OCI-LY3 (cell line): ENCODE data around the gene MAB21L4.

Source experiments
- H2AFZ ChIP-seq: fragments of 200-600, 300-600 bp; shearing (Covaris generic); 2 replicates; pipeline ENCODE4 v1.6.0; 2014; ENCODE audit warnings: antibody characterized with exemption, low read depth, low read length
- H3K27ac ChIP-seq: fragments of 200-600, 300-600 bp; sonication (generic); 2 replicates; pipeline ENCODE4 v1.5.1; 2014; ENCODE audit warnings: mild to moderate bottlenecking, low read length, moderate library complexity, mixed read lengths
- H3K27me3 ChIP-seq: fragments of 200-600, 300-600 bp; sonication (generic); 2 replicates; pipeline ENCODE4 v1.6.1; 2014; ENCODE audit warnings: low read depth, low read length, mixed read lengths
- H3K36me3 ChIP-seq: fragments of 200-600, 300-600 bp; sonication (generic); replicated peaks from 2 replicates; pipeline ENCODE3; 2014; ENCODE audit warnings: low read depth, low read length, mixed read lengths
- H3K4me1 ChIP-seq: fragments of 300-600, 200-600 bp; sonication (generic); 2 replicates; pipeline ENCODE4 v1.6.1; 2014; ENCODE audit warnings: low read length, mixed read lengths
- H3K4me2 ChIP-seq: fragments of 200-600, 300-600 bp; sonication (generic); 2 replicates; pipeline ENCODE4 v1.6.1; 2014; ENCODE audit warnings: low read length, mixed read lengths
- H3K4me3 ChIP-seq: fragments of 300-600, 200-600 bp; sonication (generic); 2 replicates; pipeline ENCODE4 v1.5.1; 2014; ENCODE audit warnings: antibody characterized with exemption, mild to moderate bottlenecking, low read length, moderate library complexity
- H3K79me2 ChIP-seq: fragments of 300-600, 200-600 bp; shearing (Covaris generic); 2 replicates; pipeline ENCODE4 v1.6.1; 2014; ENCODE audit warnings: mild to moderate bottlenecking, low read length, mixed read lengths
- H3K9ac ChIP-seq: fragments of 300-600, 200-600 bp; shearing (Covaris generic); 2 replicates; pipeline ENCODE4 v1.6.0; 2014; ENCODE audit warnings: mild to moderate bottlenecking, low read length, moderate library complexity
- H3K9me3 ChIP-seq: fragments of 200-600, 300-600 bp; shearing (Covaris generic); 2 replicates; pipeline ENCODE4 v1.6.1; 2014; ENCODE audit warnings: low read length, mixed read lengths; ENCODE audit not compliant: insufficient read depth
- H4K20me1 ChIP-seq: fragments of 200-600, 300-600 bp; sonication (generic); 2 replicates; pipeline ENCODE4 v1.6.1; 2016; ENCODE audit warnings: low read length, mixed read lengths; ENCODE audit not compliant: insufficient read depth
- EZH2phosphoT487 ChIP-seq: fragments of 200-600 bp; shearing (Covaris generic); IDR thresholded peaks from 2 replicates; pipeline ENCODE4 v1.6.1; 2018; ENCODE audit warnings: antibody characterized with exemption, mixed run types, low read depth
- TF ChIP-seq, protein P1 (sequence below): fragments of 200-600, 300-600 bp; sonication (generic); IDR thresholded peaks from 2 replicates; pipeline ENCODE4 v1.5.1; 2014; ENCODE audit warnings: antibody characterized with exemption, low read length, low read depth

Gene MAB21L4

DNA sequence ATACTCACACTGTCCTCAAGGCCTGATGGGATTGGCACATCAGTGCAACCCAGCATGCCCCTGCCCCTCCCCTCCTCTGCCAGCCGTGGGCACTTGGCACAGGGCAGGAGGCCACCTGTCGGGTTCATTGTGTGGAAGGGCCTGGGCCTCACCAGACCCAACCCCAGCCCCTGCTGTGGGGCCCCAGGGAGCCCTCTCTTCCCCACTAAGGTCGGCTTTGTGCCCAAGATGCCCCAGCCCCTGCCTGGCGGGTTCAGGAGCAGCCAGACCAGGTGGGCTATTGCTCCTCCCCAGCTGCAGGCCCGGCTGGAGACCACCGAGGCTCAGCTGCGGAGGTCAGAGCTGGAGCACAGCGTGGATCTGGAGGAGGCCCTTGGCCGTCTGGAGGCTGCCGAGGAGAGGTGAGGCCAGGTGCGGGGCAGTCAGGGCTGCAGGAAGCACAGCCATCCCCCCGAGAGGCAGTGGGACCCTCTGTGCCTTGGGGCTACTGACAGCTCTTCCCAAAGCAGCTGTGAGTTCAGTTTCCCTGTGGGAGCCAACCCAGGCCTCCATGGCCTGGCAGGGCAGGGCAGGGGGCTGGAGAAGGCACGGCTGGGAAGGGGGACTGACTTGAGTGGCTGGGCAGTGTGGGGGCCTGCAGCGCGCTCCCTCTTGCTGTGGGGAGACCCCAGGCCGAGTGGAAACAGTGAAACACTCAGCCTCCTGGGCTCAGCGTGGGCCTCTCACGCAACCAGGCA is 26.5 kb upstream of the MAB21L4 start:
- H3K27ac ChIP-seq: no peak overlapping the region
- H3K4me3 ChIP-seq: no peak overlapping the region
- no peaks in the 10 kb centered on the region for H3K36me3 ChIP-seq
- H3K4me2 ChIP-seq: no peak overlapping the region
- H2AFZ ChIP-seq: no peak overlapping the region
- no peaks in the 10 kb centered on the region for H4K20me1 ChIP-seq
- H3K27me3 ChIP-seq: no peaks in the 10 kb centered on the region
- TF ChIP-seq, protein P1, sequence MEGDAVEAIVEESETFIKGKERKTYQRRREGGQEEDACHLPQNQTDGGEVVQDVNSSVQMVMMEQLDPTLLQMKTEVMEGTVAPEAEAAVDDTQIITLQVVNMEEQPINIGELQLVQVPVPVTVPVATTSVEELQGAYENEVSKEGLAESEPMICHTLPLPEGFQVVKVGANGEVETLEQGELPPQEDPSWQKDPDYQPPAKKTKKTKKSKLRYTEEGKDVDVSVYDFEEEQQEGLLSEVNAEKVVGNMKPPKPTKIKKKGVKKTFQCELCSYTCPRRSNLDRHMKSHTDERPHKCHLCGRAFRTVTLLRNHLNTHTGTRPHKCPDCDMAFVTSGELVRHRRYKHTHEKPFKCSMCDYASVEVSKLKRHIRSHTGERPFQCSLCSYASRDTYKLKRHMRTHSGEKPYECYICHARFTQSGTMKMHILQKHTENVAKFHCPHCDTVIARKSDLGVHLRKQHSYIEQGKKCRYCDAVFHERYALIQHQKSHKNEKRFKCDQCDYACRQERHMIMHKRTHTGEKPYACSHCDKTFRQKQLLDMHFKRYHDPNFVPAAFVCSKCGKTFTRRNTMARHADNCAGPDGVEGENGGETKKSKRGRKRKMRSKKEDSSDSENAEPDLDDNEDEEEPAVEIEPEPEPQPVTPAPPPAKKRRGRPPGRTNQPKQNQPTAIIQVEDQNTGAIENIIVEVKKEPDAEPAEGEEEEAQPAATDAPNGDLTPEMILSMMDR: no peak
- no peak for TF ChIP-seq EZH2phosphoT487
- H3K4me1 ChIP-seq: no peaks in the 10 kb centered on the region
- H3K79me2 ChIP-seq: no peaks in the 10 kb centered on the region
- no peaks in the 10 kb centered on the region for H3K9me3 ChIP-seq
- no peak overlapping the region for H3K9ac ChIP-seq

DNA sequence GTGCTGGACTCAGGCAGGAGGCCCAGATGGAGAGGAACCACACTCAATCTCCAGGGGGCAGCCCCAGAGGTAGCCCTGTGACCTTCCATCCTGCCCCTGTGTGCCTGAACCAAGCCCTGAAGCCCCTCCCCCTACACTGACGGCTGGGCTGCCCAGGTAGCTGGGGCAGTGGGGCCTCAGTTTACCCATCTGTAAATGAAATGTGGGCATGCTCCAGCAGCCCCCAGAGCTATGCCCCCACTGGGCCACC is 26.0 kb upstream of the MAB21L4 start:
- H3K27me3 ChIP-seq: no peaks in the 10 kb centered on the region
- no peaks in the 10 kb centered on the region for H3K9me3 ChIP-seq
- H3K4me1 ChIP-seq: peaks cover under 1% of the 10 kb centered on the region
- no peaks in the 10 kb centered on the region for H4K20me1 ChIP-seq
- no peak overlapping the region for H3K4me2 ChIP-seq
- TF ChIP-seq EZH2phosphoT487: no peak
- TF ChIP-seq, protein P1: no peak
- H3K9ac ChIP-seq: no peak overlapping the region
- no peaks in the 10 kb centered on the region for H3K36me3 ChIP-seq
- no peak overlapping the region for H2AFZ ChIP-seq
- no peak overlapping the region for H3K4me3 ChIP-seq
- no peak overlapping the region for H3K27ac ChIP-seq
- H3K79me2 ChIP-seq: no peaks in the 10 kb centered on the region

DNA sequence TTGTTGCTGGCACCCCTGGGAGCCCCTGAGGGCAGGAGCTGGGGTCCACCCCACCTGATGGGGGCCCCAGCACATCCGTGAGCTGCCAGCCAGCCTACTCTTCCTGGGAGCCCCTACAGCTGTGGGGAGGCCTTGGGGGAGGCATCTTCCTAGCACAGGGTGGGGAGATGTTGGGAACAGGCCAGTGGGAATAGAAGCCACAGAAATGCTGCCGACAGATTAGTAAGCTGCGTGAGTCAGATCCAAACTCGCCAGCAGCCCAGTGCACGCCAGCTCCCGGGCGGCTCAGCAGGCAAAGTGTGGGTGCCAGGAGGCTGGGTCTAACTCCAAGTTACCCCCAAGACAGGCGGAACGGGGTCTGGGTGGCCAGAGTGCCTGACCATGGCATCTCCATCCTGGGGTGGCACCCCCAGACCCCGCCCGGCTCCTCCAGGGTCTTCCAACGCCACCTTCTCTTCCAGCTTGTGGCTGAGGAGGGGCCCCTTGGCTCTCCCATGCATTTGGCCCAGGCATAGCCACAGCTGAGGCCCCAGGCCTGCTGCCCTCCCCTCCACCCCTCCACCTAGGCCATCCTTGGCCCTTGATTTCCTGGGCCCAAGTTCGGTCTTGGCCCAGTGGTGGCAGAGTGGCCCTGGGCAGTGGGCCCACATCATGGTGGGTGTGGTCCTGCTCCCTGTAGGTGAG is 25.5 kb upstream of the MAB21L4 start:
- no peak overlapping the region for H3K4me3 ChIP-seq
- H3K27ac ChIP-seq: no peak overlapping the region
- H3K9ac ChIP-seq: no peak overlapping the region
- no peaks in the 10 kb centered on the region for H3K79me2 ChIP-seq
- H3K27me3 ChIP-seq: no peaks in the 10 kb centered on the region
- H3K36me3 ChIP-seq: no peaks in the 10 kb centered on the region
- peaks cover 5% of the 10 kb centered on the region for H3K4me1 ChIP-seq
- TF ChIP-seq, protein P1: no peak
- no peak for TF ChIP-seq EZH2phosphoT487
- no peak overlapping the region for H2AFZ ChIP-seq
- H3K4me2 ChIP-seq: no peak overlapping the region
- H3K9me3 ChIP-seq: no peaks in the 10 kb centered on the region
- H4K20me1 ChIP-seq: no peaks in the 10 kb centered on the region

DNA sequence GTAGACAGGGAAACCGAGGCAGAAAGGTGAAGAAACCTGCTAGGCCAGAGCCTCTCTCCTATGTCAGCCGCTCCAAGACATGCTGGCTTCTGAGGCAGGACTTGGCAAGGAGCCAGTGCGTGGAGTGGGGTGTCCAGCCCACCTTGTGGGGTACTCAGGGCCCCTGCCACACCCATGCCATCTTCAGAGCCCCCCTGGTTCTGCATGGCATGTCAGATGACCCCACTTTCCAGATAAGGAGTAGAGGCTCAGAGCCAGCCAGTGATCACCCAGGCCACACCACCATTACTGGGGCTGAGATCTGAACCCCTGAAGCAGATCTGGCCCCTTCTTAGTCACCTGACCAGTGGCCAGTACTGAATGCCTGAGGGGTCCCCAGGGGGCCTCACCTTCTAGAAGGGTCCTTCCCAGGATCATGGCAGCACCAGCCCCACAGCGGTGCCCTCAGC is 24.9 kb upstream of the MAB21L4 start:
- no peaks in the 10 kb centered on the region for H3K27me3 ChIP-seq
- H3K36me3 ChIP-seq: no peaks in the 10 kb centered on the region
- no peaks in the 10 kb centered on the region for H3K9me3 ChIP-seq
- peaks cover 5% of the 10 kb centered on the region for H3K4me1 ChIP-seq
- H3K79me2 ChIP-seq: no peaks in the 10 kb centered on the region
- H3K4me2 ChIP-seq: no peak overlapping the region
- no peak overlapping the region for H3K9ac ChIP-seq
- H4K20me1 ChIP-seq: no peaks in the 10 kb centered on the region
- no peak overlapping the region for H2AFZ ChIP-seq
- no peak overlapping the region for H3K4me3 ChIP-seq
- H3K27ac ChIP-seq: no peak overlapping the region
- TF ChIP-seq EZH2phosphoT487: no peak
- TF ChIP-seq, protein P1: no peak
